ENCODE measurements around the gene ZFAND3. TPM values are rescaled to one million over a fixed set of nuclear protein-coding genes. Genes with fewer than 3 reads are reported as not detected.

Gene ZFAND3
- 50.7 to 62.4 TPM (median 58.4 TPM) in 5 replicates for total RNA-seq (2022; extraction: Qiagen RNA extraction; ENCODE audit: low read depth)

GRCh38 chr6:37819177-37819801 lies at the start of gene ZFAND3:
Gene ZFAND3, plus strand, starts transcription at chr6:37819727. Its CDS starts 219 bp downstream, at chr6:37819946.

Other genes with a start within 250 kb of the ZFAND3 start
- gene MDGA1, start 121.8 kb upstream of the ZFAND3 start, total RNA-seq (2022; extraction: Qiagen RNA extraction; ENCODE audit: low read depth) = 5.1 to 9.0 TPM (median 7.6 TPM) in 5 replicates

All from A549 treated with CpdA at 1 μM for 4 hours (cell line).